ENCODE data around the gene ADAMTS16. TPM values are rescaled to one million over a fixed set of nuclear protein-coding genes. Genes with fewer than 3 reads are reported as not detected.

The ADAMTS16 gene
- total RNA-seq, 4 donors from 2014 or later: under 0.01 to 19.2 (median 0.34) TPM; not detected in 1

- intact Hi-C loops (cut with DNase I; ENCODE audit: low total_unique reads): no loop called here
- H3K27ac ChIP-seq: no peak overlapping the region
- no peaks in the 10 kb centered on the region for H3K9me3 ChIP-seq
- no peaks in the 10 kb centered on the region for H3K4me1 ChIP-seq
- no peaks in the 10 kb centered on the region for H3K27me3 ChIP-seq
- H3K4me3 ChIP-seq: no peak overlapping the region
- no peaks in the 10 kb centered on the region for H3K36me3 ChIP-seq
- no peak for TF ChIP-seq POLR2A (IDR thresholded peaks at IDR 0.05)
- no peak for TF ChIP-seq CTCF (IDR thresholded peaks at IDR 0.05)
- DNase-seq: peak in 1 of 2 donors; percentile 59
These were observed 151.2 kb downstream of the ADAMTS16 start for GRCh38 chr5:5291357-5291756.

- no peaks in the 10 kb centered on the region for H3K9me3 ChIP-seq
- DNase-seq: no peak
- H3K36me3 ChIP-seq: no peaks in the 10 kb centered on the region
- no peaks in the 10 kb centered on the region for H3K4me1 ChIP-seq
- H3K27me3 ChIP-seq: no peaks in the 10 kb centered on the region
- H3K4me3 ChIP-seq: no peak overlapping the region
- intact Hi-C loops (cut with DNase I; ENCODE audit: low total_unique reads): no loop called here
- H3K27ac ChIP-seq: no peak overlapping the region
- TF ChIP-seq POLR2A (IDR thresholded peaks at IDR 0.05): no peak
- no peak for TF ChIP-seq CTCF (IDR thresholded peaks at IDR 0.05)
These were observed 152.9 kb downstream of the ADAMTS16 start for GRCh38 chr5:5293029-5293428.

- Histone ChIP-seq H3K27ac (no peak overlapping the region), H3K36me3 (no peaks in the 10 kb centered on the region), H3K9me3 (no peaks in the 10 kb centered on the region), H3K4me1 (no peaks in the 10 kb centered on the region), H3K27me3 (no peaks in the 10 kb centered on the region), H3K4me3 (no peak overlapping the region)
- intact Hi-C loops (cut with DNase I; ENCODE audit: low total_unique reads): no loop called here
- TF ChIP-seq CTCF (IDR thresholded peaks at IDR 0.05) (no peak), POLR2A (IDR thresholded peaks at IDR 0.05) (no peak)
- DNase-seq: no peak
These were observed 154.3 kb downstream of the ADAMTS16 start for GRCh38 chr5:5294429-5294828.

- no peaks in the 10 kb centered on the region for H3K27me3 ChIP-seq
- no peak for TF ChIP-seq CTCF (IDR thresholded peaks at IDR 0.05)
- TF ChIP-seq POLR2A (IDR thresholded peaks at IDR 0.05): no peak
- H3K9me3 ChIP-seq: no peaks in the 10 kb centered on the region
- no peak overlapping the region for H3K27ac ChIP-seq
- no peak for DNase-seq
- no peaks in the 10 kb centered on the region for H3K4me1 ChIP-seq
- no peaks in the 10 kb centered on the region for H3K36me3 ChIP-seq
- intact Hi-C loops (cut with DNase I; ENCODE audit: low total_unique reads): no loop called here
- no peak overlapping the region for H3K4me3 ChIP-seq
These were observed 155.2 kb downstream of the ADAMTS16 start for GRCh38 chr5:5295351-5295750.

DNA sequence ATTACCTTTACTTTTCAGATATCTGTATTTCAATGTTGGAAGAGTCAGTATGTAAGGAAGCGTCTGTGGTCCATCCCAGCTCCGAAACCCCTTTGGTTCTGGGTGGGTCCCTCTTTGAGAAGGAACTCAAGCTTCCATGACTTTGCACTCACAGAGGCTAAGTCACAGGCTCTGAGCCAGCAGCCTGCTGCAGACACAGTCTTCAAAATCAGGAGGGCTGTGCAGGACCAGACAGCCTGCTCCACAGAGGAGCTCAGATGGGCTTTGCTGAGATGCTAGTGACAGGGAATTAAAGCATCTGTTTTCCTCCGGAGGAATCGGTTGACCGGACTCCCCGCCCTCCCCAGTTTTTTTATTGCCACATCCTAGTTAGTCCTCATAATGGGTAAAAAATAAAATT is 155.9 kb downstream of the ADAMTS16 start:
- Histone ChIP-seq H3K27me3 (no peaks in the 10 kb centered on the region), H3K36me3 (no peaks in the 10 kb centered on the region), H3K9me3 (no peaks in the 10 kb centered on the region), H3K27ac (no peak overlapping the region), H3K4me1 (no peaks in the 10 kb centered on the region), H3K4me3 (no peak overlapping the region)
- intact Hi-C loops (cut with DNase I; ENCODE audit: low total_unique reads): no loop called here
- TF ChIP-seq CTCF (IDR thresholded peaks at IDR 0.05): no peak
- no peak for TF ChIP-seq POLR2A (IDR thresholded peaks at IDR 0.05)
- no peak for DNase-seq
